NCI-H69 (cell line): ENCODE results near the gene ADGRB3.

ENCODE experiments used
- DNase-seq: peaks from one replicate; lab custom pipeline; 2025; lab: John Stamatoyannopoulos, UW

ADGRB3 gene

DNA sequence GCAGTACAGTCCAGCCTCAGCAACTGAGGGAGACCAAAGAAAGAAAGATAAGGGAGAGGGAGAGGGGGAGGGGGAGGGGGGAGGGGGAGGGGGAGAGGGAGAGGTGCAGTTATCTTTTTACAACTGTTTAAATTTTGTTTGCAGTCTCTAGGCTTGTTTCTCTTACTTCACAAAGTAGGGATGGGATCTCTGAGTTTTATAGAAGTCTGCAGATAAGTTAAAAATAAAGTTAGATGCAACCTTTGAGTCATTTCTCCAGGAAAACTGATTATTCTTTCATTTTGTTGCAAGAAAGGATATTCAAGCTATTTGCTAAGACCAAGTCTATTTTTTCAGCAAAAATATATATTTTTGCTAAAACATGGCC, 487.3 kb downstream of the ADGRB3 start:
- DNase-seq: no peak

DNA sequence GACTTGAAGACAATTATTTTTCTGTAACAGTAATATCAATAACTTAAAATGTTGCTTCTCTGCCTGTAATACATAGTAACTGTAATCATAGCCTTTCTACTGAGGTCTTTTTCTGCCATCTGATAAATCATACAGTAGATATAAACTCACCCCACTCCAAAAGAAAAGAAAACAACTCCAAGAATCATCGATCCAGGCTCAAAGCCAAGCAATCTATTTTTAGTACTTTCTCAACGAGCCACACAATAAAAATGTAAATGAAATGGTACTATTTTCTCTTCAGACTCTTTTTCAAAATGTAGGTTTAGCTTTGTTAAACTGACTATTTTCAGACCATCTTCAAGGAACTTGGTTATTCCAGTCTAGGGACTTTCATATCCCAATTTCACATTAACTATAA, 493.3 kb downstream of the ADGRB3 start:
- no peak for DNase-seq

DNA sequence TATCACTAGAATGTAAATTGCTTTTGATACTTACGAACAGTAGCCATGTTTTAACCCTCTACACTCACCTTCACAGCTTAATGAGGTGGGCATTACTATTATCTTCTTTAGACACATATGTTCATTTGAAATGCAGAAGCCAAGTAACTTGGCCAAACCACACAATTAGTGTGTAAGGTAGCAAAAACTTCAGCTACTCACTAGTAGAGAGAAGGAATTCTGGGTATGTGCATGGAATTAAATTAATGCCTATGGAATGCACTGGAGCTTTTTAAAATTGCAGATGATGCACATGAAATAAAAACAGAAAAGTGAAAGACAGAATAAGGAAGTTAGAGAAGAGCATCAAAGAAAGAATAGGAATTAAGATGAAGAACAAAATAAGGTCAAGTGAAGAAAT, 494.0 kb downstream of the ADGRB3 start:
- no peak for DNase-seq

DNA sequence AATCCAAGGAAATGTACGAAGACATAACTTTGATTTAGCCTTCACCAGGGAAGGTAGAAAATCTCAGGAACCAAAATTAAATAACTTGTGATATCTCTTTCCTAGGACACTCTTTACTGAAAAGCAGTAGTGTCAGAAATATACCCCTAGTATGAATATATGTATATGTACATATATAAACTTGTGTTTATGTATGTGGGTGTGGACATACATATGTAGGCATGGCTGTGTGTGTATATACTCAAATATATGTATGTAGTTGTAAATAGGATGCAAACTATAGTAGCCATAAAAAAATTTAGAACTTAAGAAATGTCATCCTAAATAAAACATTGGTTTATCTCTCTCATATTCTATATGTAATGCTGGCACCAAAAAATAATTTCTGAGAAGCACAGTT, 500.8 kb downstream of the ADGRB3 start:
- no peak for DNase-seq

DNA sequence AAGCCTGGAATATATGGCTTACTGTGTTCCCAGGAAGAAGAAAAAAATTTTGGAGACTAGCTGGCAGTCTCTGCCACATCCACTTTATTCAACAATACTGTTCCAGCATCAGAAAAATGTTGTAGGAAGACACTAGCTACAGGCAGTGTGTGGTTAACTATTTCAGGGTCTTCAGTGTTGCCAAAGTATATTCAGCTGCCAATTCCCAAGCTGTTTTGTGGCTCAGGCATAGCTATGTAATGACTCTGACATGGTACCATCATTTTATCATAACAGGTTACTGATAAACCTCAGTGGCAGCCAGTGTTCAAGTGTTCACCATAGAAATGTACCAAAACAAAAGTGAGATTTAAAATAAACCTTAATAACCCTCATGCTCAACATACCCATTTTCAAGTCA, 503.1 kb downstream of the ADGRB3 start:
- DNase-seq: no peak

DNA sequence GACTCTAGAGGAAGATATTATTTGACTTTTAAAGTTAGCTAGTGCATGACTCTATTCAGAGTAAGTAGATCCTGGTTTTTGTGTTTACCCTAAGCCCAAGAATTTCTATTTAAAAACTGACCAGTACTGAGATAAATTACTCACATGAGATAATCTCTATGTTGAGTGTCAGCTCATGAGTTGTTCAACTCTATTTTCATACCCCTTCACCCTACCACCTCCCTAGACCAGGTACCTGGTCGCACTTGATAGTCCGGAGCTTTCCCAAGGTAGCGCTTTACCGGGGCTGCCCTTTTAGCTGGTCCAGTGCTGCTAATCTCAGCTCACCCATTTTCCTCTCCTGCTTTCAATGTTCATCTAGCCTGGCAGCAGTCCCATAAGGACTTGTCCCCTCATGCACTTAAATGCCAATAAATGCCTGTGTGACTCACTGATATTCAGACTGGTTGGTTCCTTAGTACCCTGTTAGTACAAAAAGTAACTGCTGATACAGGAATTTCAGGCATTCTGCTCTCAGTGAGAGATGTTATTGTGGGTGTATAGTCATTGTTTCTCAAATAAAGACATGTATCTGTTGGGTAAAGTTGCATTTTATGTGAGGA, 503.9 kb downstream of the ADGRB3 start:
- no peak for DNase-seq

DNA sequence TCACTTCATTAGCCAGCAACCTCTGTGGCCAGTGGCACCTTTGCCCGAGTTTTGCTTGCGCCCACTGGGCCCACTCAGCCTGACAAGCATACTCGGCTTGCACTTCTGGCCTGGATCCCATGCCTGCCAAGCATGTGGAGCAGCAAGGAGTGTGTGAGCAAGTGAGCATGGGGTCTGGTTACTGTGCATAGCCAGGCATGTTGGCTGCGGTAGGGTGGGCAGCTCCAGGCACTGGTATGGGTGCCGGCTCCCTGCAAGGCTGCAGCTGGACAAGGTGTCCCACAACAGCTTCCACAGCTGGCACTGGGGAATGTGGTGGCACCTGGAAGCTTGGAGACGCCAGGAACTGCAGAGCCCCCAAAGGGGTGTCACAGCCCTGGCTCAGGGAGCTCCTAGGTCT, 510.0 kb downstream of the ADGRB3 start:
- DNase-seq: no peak

DNA sequence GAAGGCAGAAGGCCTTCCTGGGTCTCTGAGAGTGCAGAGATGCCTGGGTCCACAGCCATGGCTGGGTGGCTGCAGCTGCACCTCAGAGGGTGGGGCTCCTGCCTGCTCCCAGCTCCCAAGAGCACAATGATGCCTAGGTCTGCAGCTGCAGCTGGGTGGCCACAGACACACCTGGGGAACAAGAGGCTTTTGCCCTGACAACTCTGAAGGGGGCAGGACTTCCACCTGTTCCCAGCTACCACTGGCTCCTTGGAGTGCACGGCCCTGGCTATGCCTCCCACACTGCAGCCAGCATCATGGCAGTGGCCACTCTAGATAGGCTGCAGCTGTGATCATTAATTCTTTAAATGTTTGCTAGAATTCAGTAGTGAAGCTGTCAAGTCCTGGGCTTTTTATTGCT, 511.3 kb downstream of the ADGRB3 start:
- DNase-seq: no peak

DNA sequence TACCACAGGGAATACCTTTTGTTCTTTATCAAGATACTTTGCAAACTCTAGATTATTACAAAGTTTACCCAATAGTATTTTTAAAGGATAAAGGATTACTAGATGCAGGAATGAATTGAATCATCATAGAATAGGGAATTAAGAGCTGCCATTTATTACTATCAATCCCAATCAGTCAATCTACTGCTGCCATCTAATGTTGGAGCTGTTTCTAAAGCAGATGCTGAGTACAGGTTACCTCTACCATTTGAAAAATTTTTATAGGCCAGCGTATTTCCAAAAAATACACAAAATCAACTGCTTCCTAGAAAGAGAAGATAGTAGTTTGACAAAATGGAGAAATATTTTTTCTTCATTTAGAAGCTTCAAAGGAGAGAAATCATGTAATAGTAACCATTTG, 520.4 kb downstream of the ADGRB3 start:
- DNase-seq: no peak

DNA sequence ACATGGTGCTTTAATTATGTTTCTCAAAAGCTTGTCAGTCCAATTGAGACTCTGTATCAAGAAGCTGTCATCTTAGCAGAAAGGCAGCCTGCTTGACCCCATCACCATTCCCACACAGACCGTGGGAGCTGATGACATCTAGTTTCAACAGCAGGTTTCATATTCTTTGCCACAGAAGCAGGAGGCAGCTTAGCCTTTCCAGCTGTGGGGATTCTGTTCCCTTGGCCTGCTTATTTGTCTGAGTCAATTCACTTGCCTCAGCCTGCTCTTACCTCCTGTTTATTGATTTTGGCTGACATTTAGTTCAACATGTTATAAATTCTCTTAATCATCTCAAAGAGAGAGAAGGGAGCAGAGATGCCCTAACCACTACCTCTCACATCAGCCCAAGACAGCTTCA, 527.7 kb downstream of the ADGRB3 start:
- DNase-seq: peak; percentile 63

DNA sequence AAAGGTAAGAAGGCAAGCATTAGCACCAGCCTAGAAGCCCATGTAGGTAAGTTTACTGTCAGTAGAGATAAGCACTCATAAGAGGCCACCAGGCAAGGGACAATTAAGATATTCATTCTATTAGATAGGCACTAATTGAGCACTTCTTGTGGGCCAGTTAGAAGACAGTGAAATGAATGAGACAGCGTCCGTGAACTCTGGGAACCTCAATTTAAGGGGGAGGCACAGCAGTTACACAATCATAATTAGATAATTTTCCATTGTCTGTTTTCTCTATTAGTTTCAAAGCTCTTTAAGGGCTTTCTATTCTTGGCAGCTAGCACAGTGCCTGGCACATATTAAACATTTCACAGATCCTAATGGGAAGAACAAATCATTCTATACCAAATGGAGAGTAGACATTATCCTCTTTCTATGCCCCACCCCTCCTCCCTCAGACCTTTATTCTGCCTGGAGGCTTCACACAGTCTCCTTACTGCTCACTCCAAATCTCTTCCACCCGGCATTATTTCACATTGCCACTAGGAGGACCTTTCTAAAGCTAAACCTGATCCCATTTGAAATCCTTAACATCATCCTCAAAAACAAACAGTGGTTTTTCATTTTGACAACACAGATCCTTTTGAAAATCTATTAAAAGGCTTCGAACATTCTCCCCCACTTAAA, 529.6 kb downstream of the ADGRB3 start:
- DNase-seq: peak; percentile 57

DNA sequence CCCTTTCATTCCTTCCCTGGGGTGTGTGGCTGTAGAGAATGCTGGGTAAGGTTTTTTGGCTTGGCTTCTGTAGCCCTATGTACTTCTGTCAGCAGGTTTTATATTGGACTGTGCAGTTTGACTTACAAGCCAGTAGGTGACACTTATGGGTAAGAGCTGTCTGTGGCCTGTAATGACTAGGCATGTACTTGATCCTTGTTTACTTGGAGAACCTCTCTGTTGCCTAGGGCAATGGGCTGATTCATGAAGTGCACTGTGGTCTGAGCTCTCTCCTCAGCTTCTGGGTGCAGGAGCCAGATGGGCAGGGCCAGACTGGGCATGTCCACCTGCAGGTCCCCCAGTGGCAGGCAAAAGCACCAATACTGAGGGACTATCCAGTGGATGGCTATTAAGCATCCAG, 544.6 kb downstream of the ADGRB3 start:
- DNase-seq: peak; percentile 71

DNA sequence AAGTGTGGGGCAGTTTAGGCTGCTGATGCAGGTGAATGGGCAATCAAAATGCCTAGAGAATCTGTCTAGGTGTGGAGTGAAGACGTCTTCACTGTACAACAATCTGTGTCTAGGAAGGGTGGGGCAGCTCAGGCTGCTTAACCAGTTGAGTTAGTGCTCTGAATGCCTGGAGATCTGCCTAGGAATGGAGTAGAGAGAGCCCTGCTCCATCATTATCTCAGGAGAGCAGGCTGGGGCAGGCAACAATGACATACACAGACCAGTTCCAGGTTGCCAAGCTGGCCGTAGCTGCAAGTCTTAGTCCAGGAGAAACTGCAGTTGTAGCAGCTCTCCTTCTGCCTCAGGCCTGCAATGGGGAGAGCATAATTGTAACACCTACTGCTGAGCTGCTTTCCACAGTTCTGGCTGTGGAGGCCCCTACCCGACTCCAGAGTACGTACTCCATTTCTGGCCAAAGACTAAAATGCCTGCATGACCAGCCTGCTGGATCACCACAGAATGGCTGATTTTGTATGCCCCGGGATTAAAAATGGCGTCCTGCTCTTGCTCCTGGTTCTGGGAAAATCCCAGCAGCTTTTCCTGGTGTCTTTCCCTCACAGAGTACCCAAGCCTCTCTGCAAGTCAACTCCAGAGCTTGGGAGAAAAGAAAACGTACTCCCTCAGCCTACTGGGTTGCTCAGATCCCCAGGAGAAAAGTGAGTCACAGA, 545.4 kb downstream of the ADGRB3 start:
- DNase-seq: no peak

DNA sequence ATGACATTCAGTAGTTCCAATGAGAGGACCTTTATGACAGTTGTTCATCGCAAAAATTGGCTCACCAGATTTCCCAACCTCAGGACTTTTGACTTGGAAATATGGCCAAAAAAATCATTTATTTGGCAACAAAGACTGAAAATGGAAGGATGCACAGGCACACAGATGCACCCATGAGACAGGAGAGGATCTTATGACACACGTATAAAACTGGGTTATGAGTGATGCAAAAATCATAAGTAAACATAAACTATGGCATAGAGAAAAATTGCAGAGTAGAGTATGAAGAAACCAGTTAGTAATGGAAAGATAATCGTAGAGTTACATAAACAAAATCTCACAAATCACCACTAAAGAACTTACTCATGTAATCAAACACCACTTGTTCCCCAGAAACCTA, 546.9 kb downstream of the ADGRB3 start:
- DNase-seq: no peak

DNA sequence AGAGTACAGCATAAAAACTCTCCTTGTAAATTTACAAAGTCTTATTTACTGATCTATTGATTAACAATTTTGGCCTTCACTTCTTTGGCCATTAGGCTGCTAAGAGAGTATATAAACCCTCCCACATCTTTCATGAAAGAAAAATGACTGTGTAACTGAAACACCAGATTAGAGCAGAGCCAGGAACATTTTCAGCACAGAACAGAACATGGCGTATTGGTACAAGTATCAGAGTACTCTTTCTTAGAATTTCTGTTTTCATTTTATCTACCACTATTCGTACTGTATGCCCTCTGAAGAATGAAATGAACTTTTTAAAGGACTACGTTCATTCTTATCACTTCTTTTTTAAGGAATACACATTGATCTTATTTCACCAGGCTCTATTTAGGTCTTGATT, 550.2 kb downstream of the ADGRB3 start:
- no peak for DNase-seq

DNA sequence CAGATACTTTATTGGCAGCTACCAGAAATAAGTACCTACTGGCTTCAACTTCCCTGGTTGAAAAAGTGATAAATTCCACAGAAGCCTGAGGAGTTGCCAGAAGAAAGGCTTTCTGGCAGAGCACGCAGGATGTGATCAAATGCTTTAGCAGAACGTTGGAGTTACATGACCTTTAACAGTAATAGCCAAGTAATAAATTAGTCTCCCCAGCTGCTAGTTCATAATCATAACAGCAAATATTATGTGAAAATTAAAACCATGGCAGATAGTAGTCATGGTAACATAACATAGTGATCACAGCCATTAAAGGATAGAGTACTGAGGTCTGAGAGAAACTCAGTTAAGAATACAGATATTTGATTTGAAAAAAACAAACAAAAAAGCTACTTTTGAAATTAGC, 567.7 kb downstream of the ADGRB3 start:
- DNase-seq: no peak

DNA sequence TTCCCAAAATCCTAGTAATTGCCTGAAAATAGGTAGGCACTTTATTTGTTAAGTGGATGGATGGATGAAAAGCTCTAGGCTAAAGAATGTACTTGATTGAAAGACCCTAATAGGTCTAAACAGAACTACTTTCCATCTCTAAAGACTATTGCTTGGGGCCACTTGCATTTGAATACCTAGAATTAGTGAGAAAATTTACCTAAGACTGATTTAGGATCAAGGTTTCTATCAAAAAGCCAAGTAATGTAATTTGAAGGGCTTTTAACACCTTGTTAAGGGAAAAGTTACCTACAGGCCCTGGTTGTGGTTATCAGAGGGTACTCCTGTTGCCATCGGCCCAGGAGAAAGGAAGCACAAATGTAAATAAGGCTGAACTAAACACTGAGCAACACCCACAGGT, 581.0 kb downstream of the ADGRB3 start:
- DNase-seq: no peak

DNA sequence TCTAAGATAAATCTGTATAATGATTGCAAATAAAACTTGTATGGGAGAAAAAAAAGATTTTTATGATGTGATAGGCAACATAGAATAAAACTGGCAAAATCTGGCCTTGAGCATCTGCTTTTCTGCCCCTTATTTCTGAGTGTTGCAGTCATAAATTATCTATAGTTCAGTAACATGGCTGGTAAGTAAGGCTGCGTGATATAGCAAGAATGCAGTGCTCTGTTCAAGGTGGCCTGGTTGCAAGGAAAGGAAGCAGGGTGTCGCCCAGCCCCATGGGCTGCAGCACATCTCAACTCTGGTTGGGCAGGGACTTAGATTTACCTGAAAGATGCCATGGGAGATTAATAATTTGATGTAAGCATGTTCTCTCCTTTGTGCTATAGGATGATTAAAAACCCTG, 582.3 kb downstream of the ADGRB3 start:
- no peak for DNase-seq

DNA sequence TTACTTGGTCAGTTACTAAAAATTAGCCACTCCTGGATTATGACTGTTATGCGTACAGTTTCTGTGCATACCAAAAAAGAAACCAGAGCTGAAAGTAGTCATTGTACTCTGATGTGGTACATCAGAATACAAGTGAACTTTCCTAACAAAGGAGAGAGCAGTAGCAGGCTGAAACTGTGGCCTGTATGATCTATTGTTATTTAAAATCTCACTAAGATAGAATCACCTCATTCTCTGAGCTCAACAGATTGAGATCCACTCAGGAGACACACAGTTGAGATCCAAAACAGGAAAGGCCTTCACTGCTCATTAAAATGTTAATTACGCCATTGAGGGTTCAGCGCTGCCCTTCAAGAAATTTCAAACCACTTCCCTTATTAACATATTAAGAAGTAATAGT, 585.3 kb downstream of the ADGRB3 start:
- DNase-seq: no peak

DNA sequence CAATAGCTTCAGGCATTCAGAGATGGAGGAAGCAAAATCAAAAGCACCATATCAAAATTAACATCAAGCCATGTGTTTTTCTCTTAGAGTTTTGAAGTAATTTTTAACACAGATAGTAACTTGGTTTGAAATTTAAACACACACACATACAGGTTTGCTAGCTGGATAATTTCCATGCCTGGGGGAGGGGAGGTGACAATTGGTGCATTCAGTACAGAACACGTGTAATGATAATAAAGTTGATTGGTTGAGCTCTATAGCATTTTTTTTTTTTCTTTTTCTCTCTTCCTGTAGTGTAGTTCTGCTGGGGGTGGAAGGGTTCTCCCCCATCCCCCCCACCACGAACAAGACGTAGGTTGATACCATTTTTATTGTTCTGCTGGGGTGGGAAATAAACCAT, 596.9 kb downstream of the ADGRB3 start:
- DNase-seq: peak; percentile 33

DNA sequence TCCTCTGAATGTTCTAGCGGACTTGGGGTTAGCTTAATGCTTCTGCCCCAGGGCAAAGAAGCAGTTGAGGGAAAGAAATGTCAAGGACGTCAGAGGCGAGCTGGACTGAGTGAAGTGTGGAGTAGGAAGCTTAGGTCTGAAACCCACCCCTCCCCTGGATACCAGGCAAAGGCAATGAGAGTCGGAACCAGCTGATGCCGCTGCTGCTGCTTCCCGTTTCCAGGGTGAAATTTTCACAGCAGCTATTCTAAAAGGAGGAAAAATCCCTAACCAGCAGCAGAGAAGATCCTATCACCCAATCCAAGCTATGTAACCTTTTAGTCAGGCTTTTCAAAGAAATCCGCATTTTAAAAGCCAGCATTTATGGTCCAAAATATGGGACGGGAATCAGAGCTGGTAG, 597.4 kb downstream of the ADGRB3 start:
- peak; percentile 53 for DNase-seq

DNA sequence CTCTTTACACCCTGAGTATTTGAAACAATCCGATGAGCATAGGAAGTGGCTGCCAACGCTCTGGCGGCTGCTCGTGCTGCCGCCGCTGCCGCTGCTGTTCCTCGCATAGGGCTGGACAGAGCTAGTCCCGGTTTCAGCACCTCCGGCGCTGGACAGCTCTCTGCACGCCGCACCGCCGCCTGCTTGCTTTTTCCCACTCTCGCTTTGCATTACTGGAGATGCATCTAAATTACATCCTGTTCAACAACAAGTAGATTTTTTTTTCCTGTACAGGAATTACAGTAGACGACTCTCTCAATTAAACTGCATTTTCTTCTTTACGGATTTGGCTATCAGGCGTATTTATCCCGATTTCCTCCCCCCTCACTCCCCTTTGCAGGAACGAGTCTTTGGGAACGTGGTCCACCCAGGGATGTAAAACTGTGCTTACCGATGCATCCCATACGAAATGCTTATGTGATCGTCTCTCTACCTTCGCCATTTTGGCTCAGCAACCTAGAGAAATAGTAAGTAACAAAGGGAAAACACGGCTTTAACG, 597.9 kb downstream of the ADGRB3 start:
- peak; percentile 76 for DNase-seq

DNA sequence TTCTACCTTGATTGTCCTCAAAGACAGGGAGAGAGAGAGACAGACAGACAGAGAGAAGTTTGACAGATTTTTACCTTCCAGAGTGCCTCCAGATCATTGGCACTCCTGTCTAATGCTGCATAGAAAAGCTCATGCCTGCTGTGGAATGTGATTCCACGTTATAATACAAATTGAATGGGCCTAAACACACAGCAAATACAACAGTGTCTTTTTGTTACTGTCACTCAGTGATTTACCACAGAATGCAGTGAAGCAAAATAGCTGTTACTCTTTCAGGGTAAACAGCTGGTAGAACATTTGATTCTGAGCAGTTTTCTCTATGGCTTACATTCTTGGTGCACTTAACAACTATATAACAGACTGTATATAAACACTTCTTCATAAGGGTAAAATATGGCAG, 603.0 kb downstream of the ADGRB3 start:
- no peak for DNase-seq
